Cortex of kidney (tissue), 1 donor: ENCODE results near the gene RTTN.
"Not testable (repeated sequence)": the region's sequence is repeated elsewhere in the genome, so short reads cannot be mapped to it uniquely, and the experiment has no call there.

Experiments used
- DNase-seq: peaks from one replicate; lab custom pipeline; 2025; lab: John Stamatoyannopoulos, UW

The RTTN gene

GRCh38 chr18:70154591-70155194 is 50.8 kb downstream of the RTTN start:
- DNase-seq = no peak

- no peak for DNase-seq
These were observed 53.9 kb downstream of the RTTN start for GRCh38 chr18:70151614-70152013.

- no peak for DNase-seq
These were observed 55.7 kb downstream of the RTTN start for GRCh38 chr18:70149616-70150301.

GRCh38 chr18:70149156-70149555 is 56.3 kb downstream of the RTTN start:
- no peak for DNase-seq

GRCh38 chr18:70148039-70148938 is 57.2 kb downstream of the RTTN start:
- no peak for DNase-seq

GRCh38 chr18:70146174-70146573 is 59.3 kb downstream of the RTTN start:
- DNase-seq = no peak

GRCh38 chr18:70142001-70142400 is 63.5 kb downstream of the RTTN start:
- no peak for DNase-seq

- no peak for DNase-seq
These were observed 66.3 kb downstream of the RTTN start for GRCh38 chr18:70139138-70139537.

- DNase-seq = no peak
These were observed 69.9 kb downstream of the RTTN start for GRCh38 chr18:70135604-70136003.

GRCh38 chr18:70132999-70133398 is 72.5 kb downstream of the RTTN start:
- DNase-seq = no peak

GRCh38 chr18:70128271-70128670 is 77.2 kb downstream of the RTTN start:
- no peak for DNase-seq

GRCh38 chr18:70127359-70127758 is 78.1 kb downstream of the RTTN start:
- no peak for DNase-seq

- no peak for DNase-seq
These were observed 78.7 kb downstream of the RTTN start for GRCh38 chr18:70126832-70127231.

- no peak for DNase-seq
These were observed 81.3 kb downstream of the RTTN start for GRCh38 chr18:70124139-70124538.

- no peak for DNase-seq
These were observed 83.6 kb downstream of the RTTN start for GRCh38 chr18:70121842-70122241.

GRCh38 chr18:70116949-70117348 is 88.5 kb downstream of the RTTN start:
- no peak for DNase-seq

GRCh38 chr18:70113511-70113910 is 92.0 kb downstream of the RTTN start:
- no peak for DNase-seq

- DNase-seq = no peak
These were observed 94.8 kb downstream of the RTTN start for GRCh38 chr18:70110678-70111077.

- no peak for DNase-seq
These were observed 98.4 kb downstream of the RTTN start for GRCh38 chr18:70107091-70107490.

- DNase-seq = not testable (repeated sequence)
These were observed 102.6 kb downstream of the RTTN start for GRCh38 chr18:70102854-70103253.

GRCh38 chr18:70089858-70090257 is 115.6 kb downstream of the RTTN start:
- no peak for DNase-seq

- DNase-seq = no peak
These were observed 119.4 kb downstream of the RTTN start for GRCh38 chr18:70086085-70086484.

- DNase-seq = no peak
These were observed 119.8 kb downstream of the RTTN start for GRCh38 chr18:70085641-70086040.
